Retinal pigment epithelial cell (primary cell): Measurements from ENCODE around the gene ALK.

Source experiments
- DNase-seq: peaks from one replicate; pipeline ENCODE4 v3.0.0-alpha.2; 2010; ENCODE audit warnings: low read depth
- H3K4me3 ChIP-seq: 2 replicates; pipeline ENCODE4 v1.5.1; 2011; ENCODE audit warnings: mild to moderate bottlenecking, low read length, control low read depth, moderate library complexity
- CTCF ChIP-seq: conservative IDR thresholded peaks from 2 replicates; pipeline ENCODE4 v1.5.1; 2011; ENCODE audit warnings: low read depth, low read length, control low read depth, inconsistent platforms

Gene ALK

GRCh38 chr2:29426354-29426753 is 495.0 kb downstream of the ALK start:
- TF ChIP-seq CTCF, result no peak

GRCh38 chr2:29425866-29426265 is 495.5 kb downstream of the ALK start:
- peak; percentile 12 for DNase-seq
- H3K4me3 ChIP-seq, result no peak overlapping the region
- TF ChIP-seq CTCF, result no peak

More at GRCh38 chr2:29426354-29426753, 495.0 kb downstream of the ALK start:
- no peak overlapping the region for H3K4me3 ChIP-seq
- DNase-seq, result no peak

GRCh38 chr2:29423061-29423666 is 498.2 kb downstream of the ALK start:
- DNase-seq, result no peak
- no peak overlapping the region for H3K4me3 ChIP-seq
- no peak for TF ChIP-seq CTCF

GRCh38 chr2:29420999-29421782 is 500.2 kb downstream of the ALK start:
- TF ChIP-seq CTCF, result no peak
- DNase-seq, result no peak
- no peak overlapping the region for H3K4me3 ChIP-seq

GRCh38 chr2:29420464-29420863 is 500.9 kb downstream of the ALK start:
- no peak for TF ChIP-seq CTCF
- DNase-seq, result no peak
- no peak overlapping the region for H3K4me3 ChIP-seq

- no peak overlapping the region for H3K4me3 ChIP-seq
- DNase-seq, result no peak
- no peak for TF ChIP-seq CTCF
Measured at GRCh38 chr2:29417630-29418029, 503.8 kb downstream of the ALK start.
